Parathyroid adenoma (tissue), 2 donors: ENCODE measurements around the gene ALDH5A1.
"Not testable (repeated sequence)": the region's sequence is repeated elsewhere in the genome, so short reads cannot be mapped to it uniquely, and the experiment has no call there.

Experiments used
- H2AFZ ChIP-seq: fragments of 300-600 bp; sonication (generic); one replicate; pipeline ENCODE4 v1.7.0; 2017; ENCODE audit warnings: antibody characterized with exemption, mild to moderate bottlenecking
- H3K27ac ChIP-seq: fragments of 300-600 bp; sonication (generic); one replicate; pipeline ENCODE4 v1.7.0; 2017
- H3K27me3 ChIP-seq: fragments of 300-600 bp; sonication (generic); one replicate; pipeline ENCODE4 v1.7.0; 2017; ENCODE audit warnings: low read length; ENCODE audit not compliant: control insufficient read depth, insufficient read depth
- H3K36me3 ChIP-seq: fragments of 300-600 bp; sonication (generic); one replicate; pipeline ENCODE4 v1.7.0; 2017; ENCODE audit warnings: low read length; ENCODE audit not compliant: control insufficient read depth, insufficient read depth
- H3K4me1 ChIP-seq: fragments of 300-600 bp; sonication (generic); one replicate; pipeline ENCODE4 v1.7.0; 2017; ENCODE audit warnings: control low read depth
- H3K4me2 ChIP-seq: fragments of 300-600 bp; sonication (generic); one replicate; pipeline ENCODE4 v1.7.0; 2017; ENCODE audit warnings: low read length
- H3K4me3 ChIP-seq: fragments of 300-600 bp; sonication (generic); one replicate; pipeline ENCODE4 v1.7.0; 2017; ENCODE audit warnings: low read depth, low read length
- H3K79me2 ChIP-seq: fragments of 300-600 bp; sonication (generic); one replicate; pipeline ENCODE4 v1.7.0; 2017; ENCODE audit warnings: control low read depth
- H3K9ac ChIP-seq: fragments of 300-600 bp; sonication (generic); one replicate; pipeline ENCODE4 v1.7.0; 2017; ENCODE audit warnings: mild to moderate bottlenecking
- H3K9me3 ChIP-seq: fragments of 300-600 bp; sonication (generic); one replicate; pipeline ENCODE4 v1.7.0; 2017; ENCODE audit warnings: low read length; ENCODE audit not compliant: control insufficient read depth
- TF ChIP-seq, protein P1 (sequence below): fragments of 300-600 bp; sonication (generic); IDR thresholded peaks from one replicate; pipeline ENCODE4 v1.7.0; 2017; ENCODE audit warnings: antibody characterized with exemption, mild to moderate bottlenecking
- donor health status: primary hyperparathyroidism.

Gene ALDH5A1

DNA sequence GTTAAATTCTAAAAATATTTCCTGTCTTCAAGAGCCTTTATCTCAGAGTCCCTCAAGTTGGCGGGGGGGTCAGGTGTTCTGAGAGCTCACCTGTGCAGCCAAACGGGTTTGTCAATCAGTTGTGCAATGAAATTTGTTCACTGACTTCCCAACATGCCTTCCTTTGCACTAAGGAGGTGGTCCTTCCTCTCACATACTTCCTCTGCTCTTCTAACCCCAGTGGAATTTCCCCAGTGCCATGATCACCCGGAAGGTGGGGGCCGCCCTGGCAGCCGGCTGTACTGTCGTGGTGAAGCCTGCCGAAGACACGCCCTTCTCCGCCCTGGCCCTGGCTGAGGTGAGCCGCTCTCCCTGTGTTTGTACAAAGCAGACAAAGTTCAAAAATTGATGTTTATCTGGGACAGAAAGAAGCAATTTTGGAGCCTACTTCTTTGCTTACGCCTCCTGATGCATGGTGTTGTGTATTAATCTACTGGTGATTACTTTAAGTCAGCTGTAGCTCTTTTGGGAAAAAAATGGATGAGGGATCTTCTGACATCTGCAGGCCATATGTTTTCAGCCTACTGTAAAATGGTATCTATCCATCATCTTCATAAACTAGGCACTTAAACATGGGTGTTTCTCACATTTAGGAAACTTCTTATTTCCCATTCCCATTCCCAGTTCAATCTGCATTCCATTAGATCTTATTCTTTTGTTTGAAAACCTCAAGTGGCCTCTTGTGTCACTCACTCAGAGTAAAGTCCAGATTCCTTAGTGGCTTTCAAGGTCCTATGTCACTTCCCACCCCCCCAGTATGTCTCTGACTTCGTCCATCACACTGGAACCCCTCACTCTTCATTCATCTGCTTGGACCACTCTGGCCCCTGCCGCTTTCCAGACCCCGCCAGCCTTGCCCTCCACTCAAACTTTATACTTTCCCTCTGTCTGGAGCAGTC lies 10.1 kb downstream of the ALDH5A1 start:
- H2AFZ ChIP-seq: no peak overlapping the region
- no peaks in the 10 kb centered on the region for H3K4me1 ChIP-seq
- no peak overlapping the region for H3K4me2 ChIP-seq
- H3K4me3 ChIP-seq: no peak overlapping the region
- TF ChIP-seq, protein P1, sequence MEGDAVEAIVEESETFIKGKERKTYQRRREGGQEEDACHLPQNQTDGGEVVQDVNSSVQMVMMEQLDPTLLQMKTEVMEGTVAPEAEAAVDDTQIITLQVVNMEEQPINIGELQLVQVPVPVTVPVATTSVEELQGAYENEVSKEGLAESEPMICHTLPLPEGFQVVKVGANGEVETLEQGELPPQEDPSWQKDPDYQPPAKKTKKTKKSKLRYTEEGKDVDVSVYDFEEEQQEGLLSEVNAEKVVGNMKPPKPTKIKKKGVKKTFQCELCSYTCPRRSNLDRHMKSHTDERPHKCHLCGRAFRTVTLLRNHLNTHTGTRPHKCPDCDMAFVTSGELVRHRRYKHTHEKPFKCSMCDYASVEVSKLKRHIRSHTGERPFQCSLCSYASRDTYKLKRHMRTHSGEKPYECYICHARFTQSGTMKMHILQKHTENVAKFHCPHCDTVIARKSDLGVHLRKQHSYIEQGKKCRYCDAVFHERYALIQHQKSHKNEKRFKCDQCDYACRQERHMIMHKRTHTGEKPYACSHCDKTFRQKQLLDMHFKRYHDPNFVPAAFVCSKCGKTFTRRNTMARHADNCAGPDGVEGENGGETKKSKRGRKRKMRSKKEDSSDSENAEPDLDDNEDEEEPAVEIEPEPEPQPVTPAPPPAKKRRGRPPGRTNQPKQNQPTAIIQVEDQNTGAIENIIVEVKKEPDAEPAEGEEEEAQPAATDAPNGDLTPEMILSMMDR: no peak
- no peaks in the 10 kb centered on the region for H3K27me3 ChIP-seq
- no peaks in the 10 kb centered on the region for H3K36me3 ChIP-seq
- H3K79me2 ChIP-seq: no peaks in the 10 kb centered on the region
- no peak overlapping the region for H3K9ac ChIP-seq
- H3K27ac ChIP-seq: no peak overlapping the region
- no peaks in the 10 kb centered on the region for H3K9me3 ChIP-seq

DNA sequence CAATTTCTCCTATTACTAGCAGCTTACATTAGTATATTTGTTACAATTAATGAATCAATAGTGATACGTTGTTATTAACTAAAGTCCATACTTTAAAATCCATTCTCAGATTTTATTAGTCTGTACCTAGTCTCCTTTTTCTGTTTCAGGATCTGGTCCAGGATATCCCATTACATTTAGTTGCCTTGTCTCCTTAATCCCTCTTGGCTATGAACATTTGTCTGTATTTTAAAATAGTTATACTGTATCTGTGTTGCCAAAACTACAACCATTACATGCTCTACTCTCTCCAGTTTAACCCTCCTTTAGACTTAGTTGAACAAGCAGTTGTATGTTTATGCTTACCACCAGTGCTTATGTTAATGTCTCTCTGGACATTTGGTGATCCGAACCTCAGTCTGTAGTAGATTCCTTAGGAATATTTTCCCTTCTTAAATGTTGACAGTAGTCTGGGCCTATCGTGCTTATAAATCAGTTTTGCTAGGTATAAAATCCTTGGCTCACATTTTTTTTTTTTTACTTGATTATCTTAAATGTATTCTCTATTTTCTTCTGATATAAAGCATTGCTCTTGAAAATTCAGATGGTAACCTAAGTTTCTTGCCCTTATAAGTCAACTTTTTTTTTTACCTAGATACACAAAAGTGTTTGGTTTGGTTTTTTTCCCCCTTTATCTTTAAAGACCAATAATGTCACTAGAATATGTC lies 12.2 kb downstream of the ALDH5A1 start:
- Histone ChIP-seq H3K4me1 (no peaks in the 10 kb centered on the region), H3K9me3 (no peaks in the 10 kb centered on the region), H2AFZ (no peak overlapping the region), H3K27me3 (no peaks in the 10 kb centered on the region), H3K79me2 (no peaks in the 10 kb centered on the region), H3K9ac (no peak overlapping the region), H3K4me2 (no peak overlapping the region), H3K4me3 (no peak overlapping the region), H3K27ac (no peak overlapping the region), H3K36me3 (no peaks in the 10 kb centered on the region)
- TF ChIP-seq, protein P1: no peak

DNA sequence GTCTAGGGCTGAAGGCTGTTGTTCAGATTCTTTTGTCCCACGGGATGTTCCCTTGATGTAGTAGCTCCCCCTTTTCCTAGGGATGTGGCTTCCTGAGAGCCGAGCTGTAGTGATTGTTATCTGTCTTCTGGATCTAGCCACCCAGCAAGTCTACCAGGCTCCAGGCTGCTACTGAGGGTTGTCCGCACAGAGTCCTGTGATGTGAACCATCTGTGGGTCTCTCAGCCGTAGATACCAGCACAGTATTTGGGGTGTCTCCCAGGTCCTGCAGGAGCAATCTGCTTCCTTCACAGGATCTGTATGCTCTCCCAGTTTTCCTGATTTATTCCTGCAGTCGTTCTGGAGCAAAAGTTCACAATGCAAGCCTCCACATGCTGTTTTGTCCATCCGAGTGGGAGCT lies 17.2 kb downstream of the ALDH5A1 start:
- H3K9ac ChIP-seq, H3K27ac ChIP-seq, H3K9me3 ChIP-seq, H2AFZ ChIP-seq, H3K4me3 ChIP-seq, H3K27me3 ChIP-seq, H3K36me3 ChIP-seq, H3K4me2 ChIP-seq, H3K79me2 ChIP-seq, H3K4me1 ChIP-seq: not testable (repeated sequence)

DNA sequence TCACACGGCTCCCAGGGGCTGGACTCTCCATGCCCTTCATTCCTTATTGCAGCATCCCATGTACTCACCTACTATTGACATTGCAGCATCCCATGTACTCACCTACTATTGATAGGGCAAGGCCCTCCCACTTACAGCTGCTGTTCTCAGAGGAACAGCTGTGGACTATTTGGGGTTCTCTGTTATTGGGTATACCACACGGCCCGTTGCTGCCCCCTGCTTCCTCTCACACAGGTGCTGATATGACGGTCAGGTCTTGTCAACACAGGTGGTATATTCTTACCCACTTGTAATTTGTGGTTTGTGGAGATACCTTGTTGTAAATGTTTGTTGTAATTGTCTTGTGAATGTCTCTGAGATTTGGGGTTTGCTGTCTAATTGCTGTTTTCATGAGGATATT lies 18.8 kb downstream of the ALDH5A1 start:
- Histone ChIP-seq H3K79me2 (no peaks in the 10 kb centered on the region), H2AFZ (no peak overlapping the region), H3K36me3 (no peaks in the 10 kb centered on the region), H3K4me3 (no peak overlapping the region), H3K4me2 (no peak overlapping the region), H3K27me3 (no peaks in the 10 kb centered on the region), H3K27ac (no peak overlapping the region), H3K9ac (no peak overlapping the region), H3K9me3 (no peaks in the 10 kb centered on the region), H3K4me1 (no peaks in the 10 kb centered on the region)
- TF ChIP-seq, protein P1: no peak

DNA sequence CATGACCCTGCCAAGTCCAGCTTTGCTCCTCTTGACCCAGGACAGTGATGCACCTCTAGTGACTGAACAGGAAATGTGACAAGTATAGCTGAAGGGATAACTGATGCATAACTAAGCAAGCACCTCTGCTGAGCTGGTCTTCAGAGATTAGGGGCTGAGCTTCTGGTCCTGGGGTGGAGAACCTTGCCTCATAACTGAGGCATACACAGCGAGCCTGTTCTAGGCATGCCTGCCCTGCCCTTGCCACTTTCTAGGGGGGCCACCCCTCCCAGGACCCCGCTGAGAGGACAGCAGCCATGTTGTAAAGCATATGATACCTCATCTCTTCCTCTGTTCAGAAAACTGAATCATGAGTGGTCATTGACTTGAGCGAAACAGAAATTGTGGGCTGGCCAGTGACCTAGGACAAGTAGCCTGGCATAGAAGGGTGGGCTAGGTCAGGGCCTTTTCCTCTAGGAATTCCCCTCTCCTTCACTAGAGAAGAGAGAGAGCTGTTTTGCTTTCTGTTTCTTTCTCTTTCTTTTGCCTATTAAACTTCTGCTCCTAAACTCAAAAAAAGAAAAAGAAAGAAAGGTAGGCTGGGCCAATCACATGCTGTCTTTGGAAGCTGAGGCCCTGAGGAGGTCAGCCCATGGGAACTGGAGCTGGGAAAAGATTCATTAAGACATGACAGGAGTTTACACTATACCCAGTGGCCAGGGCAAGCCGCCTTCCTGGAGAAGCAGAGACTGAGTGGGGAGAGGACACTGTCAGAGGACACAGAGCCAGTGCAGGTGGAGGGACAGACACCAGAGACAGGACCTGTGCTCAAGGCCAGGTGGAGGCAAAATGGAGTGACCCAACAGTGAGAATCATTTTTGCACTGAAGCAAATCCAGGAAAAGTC lies 23.1 kb downstream of the ALDH5A1 start:
- Histone ChIP-seq H3K36me3 (no peaks in the 10 kb centered on the region), H3K4me3 (no peak overlapping the region), H3K9ac (no peak overlapping the region), H3K27ac (no peak overlapping the region), H3K27me3 (no peaks in the 10 kb centered on the region), H3K4me1 (peaks cover 9% of the 10 kb centered on the region), H3K79me2 (no peaks in the 10 kb centered on the region), H3K9me3 (no peaks in the 10 kb centered on the region), H3K4me2 (no peak overlapping the region), H2AFZ (no peak overlapping the region)
- TF ChIP-seq, protein P1: no peak
